ENCODE results near the gene CDK14. TPM values are rescaled to one million over a fixed set of nuclear protein-coding genes. Genes with fewer than 3 reads are reported as not detected.

The CDK14 gene
- total RNA-seq, 1 donor = 44.8 TPM

DNA sequence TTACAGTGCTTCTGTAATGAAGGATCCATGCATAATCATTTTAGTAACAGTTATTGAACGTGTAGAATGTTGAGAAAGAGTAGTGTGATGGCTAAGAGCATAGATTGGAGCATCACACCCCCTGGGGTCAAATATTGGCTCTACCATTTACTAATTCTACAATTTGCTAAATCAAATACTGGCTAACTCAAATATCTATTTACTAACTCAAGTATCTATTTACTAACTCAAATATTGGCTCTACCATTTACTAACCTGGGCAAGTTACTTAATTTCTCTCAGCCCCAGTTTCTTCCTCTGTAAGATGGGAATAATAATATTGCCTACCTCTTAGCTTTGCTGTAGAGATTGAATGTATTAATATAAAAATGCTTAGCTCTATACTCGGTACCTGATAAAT is 64.0 kb downstream of the CDK14 start:
- TF ChIP-seq, protein P1, sequence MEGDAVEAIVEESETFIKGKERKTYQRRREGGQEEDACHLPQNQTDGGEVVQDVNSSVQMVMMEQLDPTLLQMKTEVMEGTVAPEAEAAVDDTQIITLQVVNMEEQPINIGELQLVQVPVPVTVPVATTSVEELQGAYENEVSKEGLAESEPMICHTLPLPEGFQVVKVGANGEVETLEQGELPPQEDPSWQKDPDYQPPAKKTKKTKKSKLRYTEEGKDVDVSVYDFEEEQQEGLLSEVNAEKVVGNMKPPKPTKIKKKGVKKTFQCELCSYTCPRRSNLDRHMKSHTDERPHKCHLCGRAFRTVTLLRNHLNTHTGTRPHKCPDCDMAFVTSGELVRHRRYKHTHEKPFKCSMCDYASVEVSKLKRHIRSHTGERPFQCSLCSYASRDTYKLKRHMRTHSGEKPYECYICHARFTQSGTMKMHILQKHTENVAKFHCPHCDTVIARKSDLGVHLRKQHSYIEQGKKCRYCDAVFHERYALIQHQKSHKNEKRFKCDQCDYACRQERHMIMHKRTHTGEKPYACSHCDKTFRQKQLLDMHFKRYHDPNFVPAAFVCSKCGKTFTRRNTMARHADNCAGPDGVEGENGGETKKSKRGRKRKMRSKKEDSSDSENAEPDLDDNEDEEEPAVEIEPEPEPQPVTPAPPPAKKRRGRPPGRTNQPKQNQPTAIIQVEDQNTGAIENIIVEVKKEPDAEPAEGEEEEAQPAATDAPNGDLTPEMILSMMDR (IDR thresholded peaks at IDR 0.05; ENCODE audit: insufficient read depth, low read length) = no peak
- no peak overlapping the region for H3K4me3 ChIP-seq (ENCODE audit: low read depth, low read length)
- no peak for DNase-seq (ENCODE audit: low read depth)

DNA sequence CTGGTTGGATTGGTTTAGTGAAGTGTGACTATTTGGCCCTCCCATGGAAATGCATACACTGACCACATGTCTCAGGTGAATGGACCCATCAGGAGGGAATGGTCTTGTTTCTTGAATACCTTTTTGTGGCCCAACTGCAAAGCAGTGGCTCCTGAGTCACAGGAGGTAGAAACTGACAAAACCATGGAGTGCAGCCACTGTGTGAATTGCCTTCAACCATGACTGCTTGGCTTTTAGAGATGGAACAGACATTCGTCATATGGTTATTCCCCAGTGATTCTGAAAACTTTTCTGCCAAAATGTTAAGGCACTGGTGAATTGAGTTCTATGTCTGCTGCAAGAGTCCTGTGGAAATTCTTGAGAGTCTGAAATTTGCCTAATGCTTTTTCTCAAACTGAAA is 64.7 kb downstream of the CDK14 start:
- peak; percentile 22 for DNase-seq (ENCODE audit: low read depth)
- no peak overlapping the region for H3K4me3 ChIP-seq (ENCODE audit: low read depth, low read length)
- TF ChIP-seq, protein P1 (IDR thresholded peaks at IDR 0.05; ENCODE audit: insufficient read depth, low read length) = no peak

DNA sequence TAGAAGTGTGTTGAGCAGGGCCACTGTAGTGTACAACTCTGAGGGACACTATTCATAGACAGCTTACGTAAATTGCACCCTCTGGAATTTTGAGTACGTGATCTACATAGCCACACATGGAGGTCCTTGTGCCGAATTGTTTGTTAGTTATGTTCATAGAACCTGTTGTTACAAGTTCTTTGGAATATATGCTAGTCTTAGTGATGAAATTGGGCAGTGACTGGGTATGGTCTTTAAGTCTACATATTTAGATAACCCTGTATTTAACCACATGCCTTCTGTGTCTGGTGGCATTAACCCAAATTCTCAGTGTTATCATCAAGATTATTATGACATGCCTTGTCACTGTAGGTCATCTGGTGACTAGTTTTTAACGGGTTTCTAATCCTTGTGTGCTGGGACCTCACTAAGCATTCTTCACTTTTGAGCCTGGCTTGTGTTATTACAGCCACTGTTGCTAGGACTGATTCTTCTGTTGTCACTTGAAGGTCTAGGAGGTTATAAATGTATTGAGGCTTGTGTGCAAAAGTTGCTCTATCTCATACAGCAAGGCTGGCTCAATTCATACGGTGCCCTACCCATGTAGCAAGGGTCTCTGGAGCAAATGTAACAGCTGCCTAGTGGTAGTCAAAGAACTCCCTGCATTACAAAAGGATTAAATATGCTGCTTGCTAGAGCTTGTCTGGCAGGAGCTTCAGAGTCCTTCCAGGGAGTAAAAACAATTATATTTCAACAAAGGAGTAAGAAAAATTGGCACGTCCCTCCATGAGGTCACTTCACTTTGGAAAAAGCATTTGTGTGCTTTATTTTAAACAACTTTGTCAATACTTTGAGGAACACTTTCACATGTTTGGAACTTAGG is 65.4 kb downstream of the CDK14 start:
- DNase-seq (ENCODE audit: low read depth) = peak; percentile 77
- no peak overlapping the region for H3K4me3 ChIP-seq (ENCODE audit: low read depth, low read length)
- TF ChIP-seq, protein P1 (IDR thresholded peaks at IDR 0.05; ENCODE audit: insufficient read depth, low read length) = no peak

DNA sequence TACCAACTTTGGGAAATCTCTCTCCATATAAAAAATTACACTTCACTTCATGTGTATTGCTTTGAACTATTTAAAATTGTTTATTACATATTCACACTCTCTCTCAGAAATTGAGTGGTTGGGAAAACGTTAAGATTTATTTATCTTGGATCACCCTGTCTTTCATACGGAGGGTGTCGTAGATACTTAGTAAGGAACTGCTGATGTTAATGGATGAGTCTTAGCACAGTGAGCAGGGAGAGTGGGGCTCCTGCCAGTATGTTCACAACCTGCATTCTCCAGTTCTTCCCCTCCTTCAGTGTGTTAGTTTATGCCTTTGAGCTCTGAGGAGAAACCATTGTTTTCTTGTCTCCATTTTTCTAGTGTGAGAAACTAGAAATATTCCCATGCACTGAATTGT is 67.1 kb downstream of the CDK14 start:
- peak; percentile 40 for DNase-seq (ENCODE audit: low read depth)
- no peak overlapping the region for H3K4me3 ChIP-seq (ENCODE audit: low read depth, low read length)
- TF ChIP-seq, protein P1 (IDR thresholded peaks at IDR 0.05; ENCODE audit: insufficient read depth, low read length) = no peak

DNA sequence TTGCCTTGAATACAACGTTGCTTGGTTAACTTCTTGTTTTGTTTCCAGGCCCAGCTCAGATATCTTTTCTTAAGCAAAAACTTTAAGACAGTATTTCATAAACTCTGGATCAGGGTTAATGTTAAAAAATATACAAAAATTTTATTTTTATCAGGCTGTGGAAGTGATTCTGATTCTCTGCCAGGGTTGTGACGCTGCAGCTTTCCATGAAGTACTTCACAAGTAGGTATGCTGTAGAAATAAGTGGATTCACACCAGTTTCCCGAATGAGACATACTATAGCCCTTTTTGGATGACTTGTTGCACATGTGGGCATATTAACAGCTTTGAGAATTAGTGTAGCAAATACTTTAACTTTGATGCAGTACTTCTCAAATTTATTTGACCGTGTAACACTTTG is 70.1 kb downstream of the CDK14 start:
- no peak overlapping the region for H3K4me3 ChIP-seq (ENCODE audit: low read depth, low read length)
- TF ChIP-seq, protein P1 (IDR thresholded peaks at IDR 0.05; ENCODE audit: insufficient read depth, low read length) = no peak
- peak; percentile 22 for DNase-seq (ENCODE audit: low read depth)

DNA sequence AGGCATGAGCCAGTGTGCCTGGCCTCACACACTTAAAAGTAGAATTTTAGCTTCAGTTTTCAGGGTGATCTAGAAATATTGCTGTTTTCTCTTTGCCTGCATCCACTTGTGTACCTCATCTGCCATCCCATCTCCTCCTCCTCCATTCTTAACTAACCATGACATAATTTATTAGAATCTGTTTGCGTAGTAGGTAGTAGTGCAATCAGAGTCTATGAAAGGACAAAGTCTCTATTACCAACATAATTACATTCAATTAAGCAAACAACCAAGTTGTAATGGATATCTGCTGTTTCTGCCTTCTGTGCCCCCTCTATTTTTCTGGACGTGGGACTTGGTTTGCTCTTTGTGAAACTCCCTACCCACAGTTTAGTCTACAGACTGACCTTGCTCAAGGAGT is 72.9 kb downstream of the CDK14 start:
- no peak for DNase-seq (ENCODE audit: low read depth)
- H3K4me3 ChIP-seq (ENCODE audit: low read depth, low read length) = no peak overlapping the region
- TF ChIP-seq, protein P1 (IDR thresholded peaks at IDR 0.05; ENCODE audit: insufficient read depth, low read length) = no peak
